GM19455 (cell line): ENCODE data around the gene RBM47.
"Not testable (repeated sequence)": the region's sequence is repeated elsewhere in the genome, so short reads cannot be mapped to it uniquely, and the experiment has no call there.

Experiments
- ATAC-seq: cut with Tn5 transposase; IDR thresholded peaks from one replicate; pipeline ENCODE4 v1.9.1; 2021; ENCODE audit not compliant: unreplicated experiment

Gene RBM47

GRCh38 chr4:40564815-40565483 lies 64.7 kb downstream of the RBM47 start:
- ATAC-seq: no peak

- no peak for ATAC-seq
Observed at GRCh38 chr4:40564004-40564403, 65.7 kb downstream of the RBM47 start.

GRCh38 chr4:40563401-40563800 lies 66.3 kb downstream of the RBM47 start:
- no peak for ATAC-seq

- no peak for ATAC-seq
Observed at GRCh38 chr4:40562681-40563080, 67.0 kb downstream of the RBM47 start.

GRCh38 chr4:40562208-40562607 lies 67.5 kb downstream of the RBM47 start:
- ATAC-seq: no peak

- ATAC-seq: not testable (repeated sequence)
Observed at GRCh38 chr4:40561543-40562177, 68.0 kb downstream of the RBM47 start.

- ATAC-seq: peak; percentile 63
Observed at GRCh38 chr4:40559585-40560465, 69.8 kb downstream of the RBM47 start.

GRCh38 chr4:40557736-40558135 lies 71.9 kb downstream of the RBM47 start:
- no peak for ATAC-seq

GRCh38 chr4:40555176-40555900 lies 74.3 kb downstream of the RBM47 start:
- no peak for ATAC-seq

GRCh38 chr4:40554641-40555040 lies 75.0 kb downstream of the RBM47 start:
- not testable (repeated sequence) for ATAC-seq

GRCh38 chr4:40553995-40554394 lies 75.7 kb downstream of the RBM47 start:
- no peak for ATAC-seq

- ATAC-seq: no peak
Observed at GRCh38 chr4:40552536-40552935, 77.1 kb downstream of the RBM47 start.

- not testable (repeated sequence) for ATAC-seq
Observed at GRCh38 chr4:40551568-40552136, 78.0 kb downstream of the RBM47 start.

GRCh38 chr4:40550948-40551462 lies 78.7 kb downstream of the RBM47 start:
- peak; percentile 85 for ATAC-seq

GRCh38 chr4:40550196-40550595 lies 79.5 kb downstream of the RBM47 start:
- no peak for ATAC-seq

- ATAC-seq: no peak
Observed at GRCh38 chr4:40548256-40548655, 81.4 kb downstream of the RBM47 start.

- no peak for ATAC-seq
Observed at GRCh38 chr4:40547789-40548132, 81.9 kb downstream of the RBM47 start.

- no peak for ATAC-seq
Observed at GRCh38 chr4:40546969-40547788, 82.5 kb downstream of the RBM47 start.

- ATAC-seq: no peak
Observed at GRCh38 chr4:40546506-40546905, 83.2 kb downstream of the RBM47 start.

GRCh38 chr4:40545487-40545886 lies 84.2 kb downstream of the RBM47 start:
- not testable (repeated sequence) for ATAC-seq
